Measurements from ENCODE around the gene GPNMB.

DNA sequence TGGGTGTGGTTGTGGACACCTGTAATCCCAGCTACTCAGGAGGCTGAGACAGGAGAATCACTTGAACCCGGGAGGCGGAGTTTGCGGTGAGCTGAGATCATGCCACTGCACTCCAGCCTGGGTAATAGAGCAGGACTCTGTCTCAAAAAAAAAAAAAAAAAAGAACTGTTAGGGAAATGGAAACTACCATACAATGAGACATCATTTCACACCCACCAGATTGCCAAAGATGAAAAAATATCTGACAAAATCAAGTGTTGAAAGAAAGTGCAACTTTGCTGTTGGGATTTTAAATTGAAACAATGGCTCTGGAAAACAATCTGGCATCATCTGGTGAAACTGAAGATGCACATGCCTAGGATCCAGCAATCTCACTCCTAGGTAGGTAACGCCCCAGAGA, 36.5 kb downstream of the GPNMB start:
- TF ChIP-seq POLR2AphosphoS5 (IDR thresholded peaks at IDR 0.05) (no peak), POLR2A (IDR thresholded peaks at IDR 0.05) (no peak)
- TF ChIP-seq, protein P1, sequence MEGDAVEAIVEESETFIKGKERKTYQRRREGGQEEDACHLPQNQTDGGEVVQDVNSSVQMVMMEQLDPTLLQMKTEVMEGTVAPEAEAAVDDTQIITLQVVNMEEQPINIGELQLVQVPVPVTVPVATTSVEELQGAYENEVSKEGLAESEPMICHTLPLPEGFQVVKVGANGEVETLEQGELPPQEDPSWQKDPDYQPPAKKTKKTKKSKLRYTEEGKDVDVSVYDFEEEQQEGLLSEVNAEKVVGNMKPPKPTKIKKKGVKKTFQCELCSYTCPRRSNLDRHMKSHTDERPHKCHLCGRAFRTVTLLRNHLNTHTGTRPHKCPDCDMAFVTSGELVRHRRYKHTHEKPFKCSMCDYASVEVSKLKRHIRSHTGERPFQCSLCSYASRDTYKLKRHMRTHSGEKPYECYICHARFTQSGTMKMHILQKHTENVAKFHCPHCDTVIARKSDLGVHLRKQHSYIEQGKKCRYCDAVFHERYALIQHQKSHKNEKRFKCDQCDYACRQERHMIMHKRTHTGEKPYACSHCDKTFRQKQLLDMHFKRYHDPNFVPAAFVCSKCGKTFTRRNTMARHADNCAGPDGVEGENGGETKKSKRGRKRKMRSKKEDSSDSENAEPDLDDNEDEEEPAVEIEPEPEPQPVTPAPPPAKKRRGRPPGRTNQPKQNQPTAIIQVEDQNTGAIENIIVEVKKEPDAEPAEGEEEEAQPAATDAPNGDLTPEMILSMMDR (IDR thresholded peaks at IDR 0.05), result no peak

Data from prostate gland (tissue), 2 donors.